Measurements from ENCODE around the gene SDK2.

Gene SDK2

DNA sequence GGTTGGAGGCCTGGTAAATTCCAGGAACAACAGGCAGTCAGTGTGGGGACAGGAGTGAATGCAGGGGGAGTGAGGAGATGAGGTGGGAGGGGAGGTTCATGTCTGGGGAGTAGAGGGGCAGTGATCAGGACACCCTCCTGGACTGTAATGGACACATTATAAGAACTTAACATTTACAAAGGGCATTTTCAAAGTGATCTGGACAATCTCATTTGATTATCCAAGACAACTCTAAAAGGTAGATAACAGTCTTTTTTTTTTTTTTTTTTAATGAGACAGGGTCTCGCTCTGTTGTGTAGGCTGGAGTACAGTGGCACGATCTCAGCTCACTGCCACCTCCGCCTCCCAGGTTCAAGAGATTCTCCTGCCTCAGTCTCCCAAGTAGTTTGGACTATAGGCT is 5.7 kb downstream of the SDK2 start:
- in situ Hi-C loops (cut with HindIII; ENCODE audit: low sequenced_read_pairs) = no loop called here

DNA sequence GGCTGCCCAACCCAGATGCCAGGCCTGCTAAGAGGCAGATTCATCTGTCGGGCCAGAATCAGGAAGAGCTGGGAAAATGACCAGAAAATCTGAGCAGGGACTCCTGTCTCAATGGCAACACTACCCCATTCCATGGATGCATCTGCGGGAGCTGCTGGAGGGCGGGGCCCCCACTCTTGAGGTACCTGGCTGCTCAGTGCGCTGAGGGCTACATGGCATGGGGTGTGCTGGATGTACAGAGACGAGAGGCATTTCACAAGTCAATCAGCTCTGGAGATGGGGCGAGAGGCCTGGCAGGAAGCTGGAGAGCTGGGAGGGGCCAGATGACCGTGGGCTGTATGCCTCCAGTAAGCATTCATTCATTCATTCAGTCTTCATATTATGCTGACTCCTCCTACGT is 6.4 kb downstream of the SDK2 start:
- in situ Hi-C loops (cut with HindIII; ENCODE audit: low sequenced_read_pairs) = no loop called here

DNA sequence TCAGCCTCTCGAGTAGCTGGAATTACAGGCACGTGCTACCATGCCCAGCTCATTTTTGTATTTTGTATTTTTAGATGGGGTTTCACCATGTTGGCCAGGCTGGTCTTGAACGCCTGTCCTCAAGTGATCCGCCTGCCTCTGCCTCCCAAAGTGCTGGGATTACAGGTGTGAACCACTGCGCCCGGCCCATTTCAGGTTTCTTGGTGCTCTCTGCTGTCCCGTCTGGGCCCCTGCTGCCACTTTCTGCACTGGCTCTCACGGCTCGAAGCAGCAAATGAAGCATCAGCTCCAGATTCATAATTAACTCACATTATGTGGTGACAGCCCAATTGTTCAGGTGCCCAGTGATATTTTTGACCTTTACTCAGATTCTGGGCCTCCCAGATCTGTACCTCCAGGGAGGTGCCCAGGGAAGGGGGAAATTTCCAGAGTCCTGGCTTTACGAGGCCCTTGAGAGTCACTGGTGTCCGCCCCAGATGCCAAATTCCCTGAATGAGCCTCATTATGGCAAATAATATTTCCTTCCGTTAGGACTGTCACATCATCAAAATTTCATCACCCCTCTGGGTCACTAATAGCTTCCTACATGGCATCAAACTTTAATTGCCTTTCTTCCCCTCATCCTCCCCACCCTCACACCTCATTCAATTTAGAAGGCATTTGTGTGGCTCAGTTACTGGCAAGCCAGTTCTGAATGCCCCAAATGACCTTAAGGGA is 9.0 kb downstream of the SDK2 start:
- in situ Hi-C loops (cut with HindIII; ENCODE audit: low sequenced_read_pairs) = no loop called here

DNA sequence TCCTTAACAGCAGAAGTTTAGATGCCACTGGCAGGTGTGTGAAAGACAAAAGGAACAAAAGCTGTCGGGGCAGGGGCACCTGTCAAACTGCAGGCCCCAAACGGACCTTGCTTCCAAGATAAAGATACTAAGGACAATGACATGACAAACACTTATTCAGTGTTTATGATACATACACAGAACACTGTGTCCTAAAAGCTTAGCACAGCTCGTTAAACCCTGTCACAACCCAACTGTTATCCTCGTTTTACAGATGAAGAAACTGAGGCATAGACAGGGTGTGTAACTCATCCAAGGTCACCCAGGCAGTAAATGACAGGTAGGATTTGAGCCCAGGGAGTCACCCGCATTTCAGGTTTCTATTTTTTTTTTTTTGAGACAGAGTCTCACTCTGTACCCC is 9.6 kb downstream of the SDK2 start:
- in situ Hi-C loops (cut with HindIII; ENCODE audit: low sequenced_read_pairs) = no loop called here

DNA sequence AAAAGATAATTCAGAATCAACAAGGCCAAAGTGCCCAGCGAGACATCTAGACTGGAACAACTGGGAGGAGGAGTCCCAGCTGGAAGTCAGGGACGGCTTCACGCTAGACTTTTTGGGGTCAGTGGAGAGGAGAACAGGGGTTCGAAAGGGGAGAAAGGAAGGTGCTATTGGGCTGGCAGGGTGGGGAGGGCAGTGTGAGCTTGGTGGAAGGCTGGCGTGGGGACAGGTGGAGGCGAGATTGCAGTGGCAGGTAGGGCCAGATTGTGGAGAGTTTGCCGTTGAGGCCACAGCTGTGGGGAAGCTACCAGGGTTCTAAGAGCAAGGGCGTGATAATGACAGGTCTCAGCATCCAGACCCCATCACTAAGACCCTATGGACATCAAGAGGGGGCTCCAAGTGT is 10.5 kb downstream of the SDK2 start:
- in situ Hi-C loops (cut with HindIII; ENCODE audit: low sequenced_read_pairs) = no loop called here

DNA sequence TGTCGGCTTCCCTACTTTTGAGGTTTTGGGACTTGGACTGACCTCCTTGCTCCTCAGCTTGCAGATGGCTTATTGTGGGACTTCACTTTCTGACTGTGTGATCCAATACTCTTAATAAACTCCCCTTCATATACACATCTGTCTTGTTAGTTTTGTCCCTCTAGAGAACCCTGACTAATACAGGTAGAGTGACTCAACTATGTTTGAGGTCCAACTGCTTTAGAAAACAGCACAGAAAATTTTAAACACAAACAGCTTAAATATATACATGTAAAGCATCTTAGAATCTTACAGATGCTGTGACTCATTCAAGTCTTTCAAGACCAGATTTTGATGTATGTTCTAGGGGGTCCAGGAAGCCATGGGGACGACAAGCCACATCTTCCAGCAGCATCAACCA is 11.7 kb downstream of the SDK2 start:
- in situ Hi-C loops (cut with HindIII; ENCODE audit: low sequenced_read_pairs) = no loop called here

DNA sequence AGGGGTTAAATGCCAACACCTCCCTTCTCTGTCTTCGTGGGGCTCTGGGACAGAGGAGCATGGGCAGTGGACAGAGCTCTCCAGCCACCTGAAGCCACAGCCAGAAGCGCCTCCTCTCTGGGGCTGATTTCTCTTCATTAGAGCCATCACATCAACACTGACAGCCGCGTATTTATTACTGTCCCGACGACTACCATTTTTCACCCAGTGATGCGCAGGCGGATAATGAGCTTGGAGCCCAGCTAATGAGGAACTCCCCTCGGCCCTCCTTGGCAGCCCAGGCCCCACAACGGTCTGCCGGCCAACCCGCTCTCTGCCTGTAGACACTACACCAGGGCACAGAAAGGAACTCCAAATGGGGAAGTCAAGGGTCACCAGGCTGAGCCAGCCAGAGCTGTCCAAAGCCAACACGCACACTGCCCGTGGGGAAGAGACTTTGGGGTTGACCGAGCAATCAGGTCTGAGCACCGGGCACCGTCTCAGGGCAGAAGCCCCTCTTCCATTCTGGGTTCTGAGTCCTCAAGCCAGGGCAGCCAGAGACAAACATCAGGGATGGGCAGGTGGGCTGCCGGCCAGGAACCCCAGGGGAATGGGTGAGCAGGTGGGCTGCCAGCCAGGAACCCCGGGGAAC is 13.2 kb downstream of the SDK2 start:
- in situ Hi-C loops (cut with HindIII; ENCODE audit: low sequenced_read_pairs) = no loop called here

DNA sequence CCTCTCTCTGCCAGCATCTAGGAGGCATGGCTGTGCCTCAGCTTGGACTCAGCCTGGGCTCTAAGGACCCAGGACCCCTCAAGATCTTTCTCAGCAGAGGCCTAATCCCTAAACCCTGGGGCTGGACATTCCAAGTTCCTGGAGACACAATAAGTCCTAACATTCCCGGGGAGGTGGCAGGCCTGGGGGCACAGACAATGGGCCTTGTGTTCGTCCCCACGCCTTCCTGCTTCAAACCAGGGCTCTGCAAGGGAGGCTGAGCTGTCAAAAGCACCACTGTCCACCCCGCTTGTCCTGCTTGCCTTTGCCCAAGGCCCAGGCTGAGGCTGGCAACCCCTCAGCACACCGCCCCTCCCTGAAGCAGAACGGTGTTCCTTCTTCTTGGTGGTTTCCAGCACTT is 13.7 kb downstream of the SDK2 start:
- in situ Hi-C loops (cut with HindIII; ENCODE audit: low sequenced_read_pairs) = no loop called here

DNA sequence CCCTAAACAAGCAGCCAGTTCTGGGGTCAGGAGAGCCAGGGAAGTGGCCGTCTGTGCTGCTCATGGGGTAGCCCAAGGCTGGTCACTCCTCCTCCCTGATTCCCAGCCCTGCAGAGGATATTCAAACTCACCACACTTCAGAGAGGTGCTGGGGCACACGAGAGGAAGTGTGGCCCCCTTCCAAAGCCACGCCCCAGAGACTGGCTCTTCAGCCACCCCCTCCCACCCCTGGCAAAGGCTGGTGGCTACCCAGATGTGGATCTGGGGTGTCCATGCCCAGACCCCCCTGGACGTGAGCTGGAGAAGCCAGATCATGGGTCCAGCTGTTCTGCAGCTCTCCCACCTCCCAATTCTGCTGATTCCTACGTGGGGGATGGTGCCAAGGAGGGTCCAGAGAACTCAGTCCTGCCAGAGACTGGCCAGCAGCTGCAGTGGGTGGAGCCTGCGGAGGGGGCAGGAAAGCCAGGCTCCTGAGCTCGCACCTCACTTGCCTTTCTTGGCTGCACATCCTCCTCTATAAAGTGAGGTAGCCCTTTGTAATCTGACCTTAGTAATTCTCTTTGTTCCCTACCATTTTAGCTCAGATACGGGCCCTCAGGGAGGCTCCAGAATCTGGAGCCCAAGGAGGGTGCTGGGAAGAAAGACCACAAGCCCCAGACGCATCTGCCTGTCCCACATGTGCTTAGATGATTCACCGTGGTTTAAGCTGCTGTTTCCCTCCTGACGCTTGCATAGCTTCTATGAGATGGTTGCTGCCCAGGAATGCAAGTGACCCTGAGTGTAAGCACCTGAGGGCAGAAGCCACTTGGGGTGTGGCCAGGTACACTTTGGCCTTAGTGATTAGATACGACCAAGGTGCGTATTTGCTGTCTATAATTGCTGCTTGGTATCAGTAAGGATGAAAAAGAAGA is 15.3 kb downstream of the SDK2 start:
- in situ Hi-C loops (cut with HindIII; ENCODE audit: low sequenced_read_pairs) = no loop called here

DNA sequence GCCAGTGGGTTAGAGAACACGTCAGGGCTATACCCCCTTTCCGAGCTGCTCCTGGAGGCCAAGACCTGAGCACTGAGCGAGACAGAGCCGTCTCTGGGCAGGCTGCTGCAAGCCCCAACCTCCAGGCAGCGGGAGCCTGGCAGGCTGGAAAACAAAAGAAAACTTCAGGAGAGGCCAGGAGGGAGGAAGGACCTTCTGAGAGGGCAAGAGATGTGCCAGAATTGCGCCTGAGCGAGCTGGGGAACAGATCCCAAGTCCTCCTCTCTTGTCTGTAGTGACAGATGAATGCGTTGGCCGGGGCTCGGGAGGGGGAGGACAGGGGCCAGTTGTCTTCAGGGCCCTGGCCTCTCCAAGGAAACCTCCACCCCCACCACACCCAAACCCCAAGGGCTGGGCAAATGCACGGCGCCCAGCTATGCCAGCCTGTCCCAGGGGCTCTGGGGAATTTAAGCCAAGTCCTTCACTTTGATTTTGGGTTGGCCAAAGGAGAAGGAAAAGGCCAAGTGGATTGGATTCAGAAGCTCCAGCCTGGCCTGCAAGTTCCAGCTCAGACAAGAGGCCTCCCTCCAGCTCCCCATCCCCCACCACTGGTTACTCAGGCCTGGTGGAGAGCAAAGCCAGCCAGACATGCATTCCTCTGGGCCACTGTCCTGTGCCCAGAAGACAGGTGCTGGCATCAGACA is 18.1 kb downstream of the SDK2 start:
- in situ Hi-C loops (cut with HindIII; ENCODE audit: low sequenced_read_pairs) = no loop called here

DNA sequence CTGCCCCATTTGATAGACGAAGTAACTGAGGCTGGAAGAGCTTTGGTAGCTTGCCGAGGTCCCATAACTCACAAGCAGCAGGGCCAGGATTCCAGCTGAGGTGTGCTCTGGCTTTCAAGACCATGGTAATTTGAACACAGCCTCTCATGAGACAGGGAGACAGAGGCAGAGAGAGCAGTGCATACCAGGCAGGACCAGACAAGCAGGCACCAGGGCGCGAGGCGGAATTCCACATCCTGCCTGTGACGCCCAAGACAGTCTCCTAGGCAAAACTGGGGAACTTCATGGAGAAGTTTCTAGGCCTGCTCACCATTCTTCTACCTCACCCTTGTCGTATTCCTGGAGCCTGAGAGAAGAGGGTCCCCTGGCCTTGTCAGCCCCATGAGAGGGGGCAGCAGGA is 19.2 kb downstream of the SDK2 start:
- in situ Hi-C loops (cut with HindIII; ENCODE audit: low sequenced_read_pairs) = no loop called here

DNA sequence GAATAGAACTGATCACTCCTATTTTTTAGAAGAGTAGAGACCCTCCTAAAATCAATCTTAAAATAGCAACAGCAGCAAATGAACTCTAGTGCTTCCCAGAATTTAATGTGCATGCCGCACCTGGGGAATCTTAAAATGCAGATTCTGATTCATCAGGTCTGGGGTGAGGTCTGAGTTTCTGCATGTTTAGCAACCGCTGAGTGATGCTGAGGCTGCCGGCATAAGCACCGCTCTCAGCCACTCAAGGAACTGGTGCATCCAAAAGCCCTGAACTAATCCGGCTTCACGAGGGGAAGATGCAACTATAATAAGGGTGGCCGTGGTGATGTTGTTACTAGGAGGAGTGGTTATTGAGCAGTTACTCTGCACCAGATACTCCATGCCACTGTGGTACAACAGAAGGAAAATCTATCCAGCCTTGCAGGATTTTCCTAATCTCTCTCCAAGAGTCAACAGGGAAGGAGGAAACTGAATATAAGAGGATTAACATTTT is 19.7 kb downstream of the SDK2 start:
- in situ Hi-C loops (cut with HindIII; ENCODE audit: low sequenced_read_pairs) = no loop called here

DNA sequence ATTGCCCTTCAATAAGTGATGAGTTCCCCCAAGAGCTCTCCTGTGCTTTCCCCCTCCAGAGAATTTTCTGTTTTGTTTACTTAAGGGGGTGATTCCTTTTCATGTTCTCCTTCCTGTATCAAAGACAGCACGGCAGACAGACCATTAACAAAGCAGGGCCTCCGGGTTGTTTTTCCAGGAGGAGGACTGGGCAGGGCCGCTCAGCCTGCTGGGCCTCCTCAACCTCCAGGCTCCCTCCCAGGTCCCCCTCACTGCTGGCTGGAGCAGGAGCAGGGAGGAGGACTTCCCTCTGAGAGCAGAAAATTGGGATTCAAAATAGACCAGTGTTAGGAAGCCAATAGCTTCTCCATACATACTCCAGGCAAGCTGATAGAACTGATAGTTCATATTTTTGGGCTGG is 20.4 kb downstream of the SDK2 start:
- in situ Hi-C loops (cut with HindIII; ENCODE audit: low sequenced_read_pairs) = no loop called here

DNA sequence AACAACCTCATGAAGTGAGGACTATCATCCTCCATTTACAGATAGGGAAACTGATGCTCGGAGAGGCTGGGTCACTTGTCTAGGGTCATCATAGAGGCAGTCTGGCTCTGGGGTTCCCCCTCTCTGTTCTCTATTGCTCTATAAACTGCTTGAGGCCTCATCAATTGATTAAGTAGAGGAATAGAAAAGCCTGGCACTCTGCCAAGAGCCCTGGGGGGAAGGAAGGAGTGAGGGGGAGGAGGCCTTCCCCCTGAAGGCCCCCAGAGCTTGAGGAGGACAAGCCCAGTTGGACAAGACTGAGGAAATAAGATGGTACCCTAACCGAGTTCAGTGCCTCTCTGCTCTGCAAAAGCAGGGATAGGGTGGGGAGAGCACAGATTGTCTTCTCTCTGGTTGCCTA is 21.0 kb downstream of the SDK2 start:
- in situ Hi-C loops (cut with HindIII; ENCODE audit: low sequenced_read_pairs) = no loop called here

DNA sequence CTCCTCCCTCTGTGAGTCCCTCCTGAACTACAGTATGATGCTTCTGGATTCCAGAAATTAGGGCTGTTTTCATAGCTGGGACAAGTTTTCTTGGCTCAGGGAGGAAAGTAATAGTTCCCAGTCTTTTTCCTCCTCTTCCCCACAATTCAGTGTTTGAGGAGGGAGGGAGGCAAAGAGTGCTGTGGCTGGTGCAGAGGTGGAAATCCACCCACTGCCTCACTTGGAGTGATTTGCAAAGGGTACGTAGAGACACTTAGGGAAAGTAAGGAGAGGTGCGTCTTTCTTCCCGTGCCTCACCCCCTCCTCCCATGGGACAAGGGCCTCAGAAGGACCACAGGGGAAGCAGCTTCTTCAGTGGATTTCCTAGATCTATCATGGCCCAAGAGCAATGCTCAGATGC is 21.9 kb downstream of the SDK2 start:
- in situ Hi-C loops (cut with HindIII; ENCODE audit: low sequenced_read_pairs) = no loop called here

DNA sequence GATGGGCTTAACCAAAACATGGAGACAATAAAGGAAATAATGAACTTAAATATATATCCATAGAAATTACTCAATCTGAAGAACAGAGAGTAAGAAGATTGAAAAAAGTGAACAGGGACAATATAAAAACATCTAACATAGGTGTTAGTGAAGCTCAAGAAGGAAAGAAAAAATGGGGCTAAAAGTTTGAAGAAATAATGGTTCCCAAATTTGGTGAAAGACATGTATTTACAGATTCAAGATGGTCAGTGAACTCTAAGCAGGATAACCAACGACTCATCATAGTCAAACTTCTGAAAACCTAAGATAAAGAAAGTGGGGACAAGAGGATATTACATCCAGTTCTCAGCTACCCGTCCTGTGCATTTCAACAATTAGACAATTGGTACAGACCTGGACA is 22.6 kb downstream of the SDK2 start:
- in situ Hi-C loops (cut with HindIII; ENCODE audit: low sequenced_read_pairs) = no loop called here

DNA sequence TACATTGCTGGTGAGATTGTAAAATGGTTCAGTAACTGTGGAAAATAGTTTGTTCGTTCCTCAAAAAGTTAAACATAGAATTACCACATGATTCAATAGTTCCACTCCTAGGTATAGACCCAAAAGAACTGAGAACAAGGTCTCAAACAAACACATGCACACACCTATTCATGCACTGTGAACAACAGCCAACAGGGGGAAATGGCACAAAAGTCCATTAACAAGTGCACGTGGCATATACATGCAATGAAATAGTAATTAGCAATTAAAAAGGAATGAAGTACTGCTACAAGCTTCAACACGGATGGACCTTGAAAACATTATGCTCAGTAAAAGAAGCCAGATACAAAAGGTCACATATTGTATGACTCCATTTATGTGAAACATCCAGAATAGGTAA is 23.8 kb downstream of the SDK2 start:
- in situ Hi-C loops (cut with HindIII; ENCODE audit: low sequenced_read_pairs) = no loop called here

DNA sequence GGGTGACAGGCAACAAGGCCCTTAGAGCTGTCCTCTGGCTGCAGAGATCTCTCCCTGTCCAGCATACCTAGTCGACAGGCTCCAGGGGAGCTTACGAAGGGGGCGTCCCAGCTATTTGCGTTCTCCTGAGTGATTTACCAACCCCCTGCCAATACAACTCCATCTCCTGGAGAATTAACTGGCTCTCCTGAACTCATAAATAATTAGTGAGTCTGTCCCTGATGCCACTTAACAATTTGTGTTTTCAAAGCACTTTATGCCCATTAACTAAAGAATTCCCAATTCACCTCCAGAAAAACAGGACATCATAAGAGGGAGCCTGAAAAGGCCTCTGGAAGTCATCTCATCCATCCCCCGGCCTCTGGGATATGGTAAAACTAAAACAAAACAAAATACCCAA is 26.7 kb downstream of the SDK2 start:
- in situ Hi-C loops (cut with HindIII; ENCODE audit: low sequenced_read_pairs) = no loop called here

DNA sequence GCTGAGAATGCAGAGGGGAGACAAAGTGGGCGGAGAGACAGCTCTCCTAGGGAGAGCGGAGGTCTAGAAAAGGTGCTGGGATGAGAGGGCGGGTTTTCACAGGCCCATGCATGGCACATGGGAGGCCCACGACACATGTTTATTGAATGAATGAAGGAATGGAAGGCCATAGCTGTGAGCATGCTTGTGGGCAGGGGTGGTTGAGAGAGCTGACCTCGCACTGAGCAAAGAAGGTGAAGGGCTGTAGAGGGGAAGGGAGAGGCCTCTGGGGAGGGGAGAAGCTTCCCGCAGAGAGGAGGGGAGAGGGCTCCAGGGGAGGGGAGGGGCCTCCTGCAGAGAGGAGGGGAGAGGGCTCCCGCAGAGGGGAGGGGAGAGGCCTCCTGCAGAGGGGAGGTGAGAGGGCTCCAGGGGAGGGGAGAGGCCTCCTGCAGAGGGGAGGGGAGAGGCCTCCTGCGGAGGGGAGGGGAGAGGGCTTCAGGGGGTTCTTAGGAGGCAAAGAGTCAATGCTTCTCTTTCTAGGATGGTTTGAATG is 27.3 kb downstream of the SDK2 start:
- in situ Hi-C loops (cut with HindIII; ENCODE audit: low sequenced_read_pairs) = no loop called here

DNA sequence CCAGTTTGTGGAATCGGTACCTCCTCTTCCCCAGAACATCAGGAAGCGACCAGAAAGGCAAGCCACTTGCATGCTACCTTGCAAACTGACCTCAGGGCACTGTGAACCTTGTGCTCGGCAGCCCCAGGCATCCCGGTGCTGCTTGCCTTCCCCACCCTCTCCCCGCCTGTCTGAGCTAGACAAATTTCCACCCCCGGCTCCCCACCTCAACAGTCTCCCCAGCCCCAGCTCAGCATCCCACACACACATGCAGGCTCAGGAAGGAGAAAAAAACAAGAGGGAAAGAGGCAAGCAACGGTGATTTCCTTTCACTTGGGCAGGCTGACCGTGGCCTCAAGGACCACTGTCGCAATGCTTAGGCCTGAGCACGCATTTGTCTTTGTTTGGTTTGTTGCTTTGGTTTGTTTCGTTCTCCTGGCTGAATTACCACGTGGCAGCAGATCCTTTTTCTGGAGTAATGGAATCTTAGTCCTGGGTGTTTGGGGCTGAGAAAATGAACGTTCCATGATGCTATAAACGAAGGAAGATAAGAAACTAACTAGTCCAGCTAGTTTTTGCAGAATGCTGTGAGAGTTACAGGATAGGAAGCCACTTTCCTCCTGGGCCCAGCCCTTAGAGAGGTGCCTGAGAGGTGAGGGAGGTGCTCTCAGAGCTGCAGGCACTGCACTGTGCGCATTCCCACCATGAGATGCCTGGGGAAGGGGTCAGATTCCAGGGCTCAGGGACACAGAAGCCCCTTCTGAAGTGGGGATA is 27.9 kb downstream of the SDK2 start:
- in situ Hi-C loops (cut with HindIII; ENCODE audit: low sequenced_read_pairs) = no loop called here
